Panc1 (cell line): ENCODE measurements around the gene CYFIP2. TPM values are rescaled to one million over a fixed set of nuclear protein-coding genes. Genes with fewer than 3 reads are reported as not detected.

ENCODE experiments used
- ATAC-seq: fragments of 200-7000 bp; cut with Tn5 transposase; 2 replicates; pipeline ENCODE4 v1.9.1; 2020; ENCODE audit warnings: mild to moderate bottlenecking, moderate library complexity
- BruUV-seq: library from RNA; stranded (reverse); fragments of 400-500 nt; replicated peaks from 2 replicates; lab custom pipeline; 2021; lab: Mats Ljungman, UMichigan
- CTCF ChIA-PET: fragments of 300-600 bp; sonication (Branson Sonifier 250); formaldehyde crosslinking; loops from one replicate; lab custom pipeline; 2022; ENCODE audit warnings: antibody characterized with exemption; lab: Charles Lee
- POLR2A ChIA-PET: fragments of 300-600 bp; sonication (Branson Sonifier 250); formaldehyde crosslinking; loops from one replicate; lab custom pipeline; 2022; ENCODE audit warnings: antibody characterized with exemption; lab: Charles Lee
- DNase-seq: peaks from one replicate; pipeline ENCODE4 v3.0.0-alpha.2; 2010; ENCODE audit warnings: low read depth, low spot score
- H3K27ac ChIP-seq: 2 replicates; pipeline ENCODE4 v1.5.1; 2011; ENCODE audit warnings: mild to moderate bottlenecking, low read length, inconsistent platforms
- H3K27me3 ChIP-seq: fragments of 200-500 bp; sonication (Bioruptor generic); 2 replicates; pipeline ENCODE4 v1.6.0; 2014; ENCODE audit warnings: low read length, inconsistent platforms; ENCODE audit not compliant: control insufficient read depth, insufficient read depth
- H3K36me3 ChIP-seq: fragments of 200-500 bp; sonication (Bioruptor generic); 2 replicates; pipeline ENCODE4 v1.5.1; 2014; ENCODE audit warnings: inconsistent platforms, mild to moderate bottlenecking, low read length, moderate library complexity; ENCODE audit not compliant: control insufficient read depth, insufficient read depth
- H3K4me1 ChIP-seq: 2 replicates; pipeline ENCODE4 v1.5.1; 2011; ENCODE audit warnings: inconsistent platforms, mild to moderate bottlenecking, low read length, moderate library complexity; ENCODE audit not compliant: control insufficient read depth, insufficient read depth
- H3K4me3 ChIP-seq, 2 experiments: 2 replicates each; pipeline ENCODE4 v1.5.1; 2011 to 2012; ENCODE audit warnings: low read depth in 2 of 2, low read length in 2 of 2, mild to moderate bottlenecking in 2 of 2, inconsistent platforms in 1 of 2, moderate library complexity in 1 of 2
- H3K9me3 ChIP-seq: fragments of 200-500 bp; sonication (Bioruptor generic); 2 replicates; pipeline ENCODE4 v1.5.1; 2014; ENCODE audit warnings: low read depth, mild to moderate bottlenecking, inconsistent platforms, low read length, moderate library complexity; ENCODE audit not compliant: control insufficient read depth, insufficient read depth
- CTCF ChIP-seq: fragments of 450-650 bp; IDR thresholded peaks from 2 replicates; pipeline ENCODE4 v1.5.1; 2017; ENCODE audit warnings: mild to moderate bottlenecking
- POLR2AphosphoS5 ChIP-seq: IDR thresholded peaks from 2 replicates; pipeline ENCODE4 v1.6.1; 2012; ENCODE audit warnings: mild to moderate bottlenecking, low read depth, low read length, moderate library complexity
- SIN3A ChIP-seq: IDR thresholded peaks from 2 replicates; pipeline ENCODE4 v1.6.1; 2012; ENCODE audit warnings: low read depth, mild to moderate bottlenecking, low read length, moderate library complexity, borderline replicate concordance; ENCODE audit not compliant: insufficient read depth
- TCF7L2 ChIP-seq: IDR thresholded peaks from 2 replicates; pipeline ENCODE4 v1.6.1; 2011; ENCODE audit warnings: mild to moderate bottlenecking, low read depth, low read length, inconsistent platforms
- in situ Hi-C: cut with HindIII; loops from 2 replicates; pipeline ENCODE4 v1.10.0; 2016; ENCODE audit warnings: low sequenced_read_pairs, low pct_unique_long_range_greater_than_20kb
- intact Hi-C: fragments of 100-400 bp; cut with micrococcal nuclease; formaldehyde crosslinking; loops from one replicate; pipeline ENCODE4 v1.10.0; 2022; ENCODE audit not compliant: unreplicated experiment
- total RNA-seq: library from RNA; stranded (reverse); gene quantifications from one replicate; pipeline ENCODE4 v1.2.1, GENCODE V29; 2021; ENCODE audit not compliant: unreplicated experiment
- TF ChIP-seq, protein P1 (sequence below), 2 experiments: IDR thresholded peaks; 2 replicates each; pipeline ENCODE4 v1.6.1; 2011 to 2012; ENCODE audit warnings: low read depth in 2 of 2, control low read depth in 1 of 2, low read length in 1 of 2, mild to moderate bottlenecking in 1 of 2, moderate library complexity in 1 of 2; ENCODE audit not compliant: insufficient read depth in 1 of 2

CYFIP2 gene
- total RNA-seq, 1 experiment from 2014 or later: 0.80 TPM

DNA sequence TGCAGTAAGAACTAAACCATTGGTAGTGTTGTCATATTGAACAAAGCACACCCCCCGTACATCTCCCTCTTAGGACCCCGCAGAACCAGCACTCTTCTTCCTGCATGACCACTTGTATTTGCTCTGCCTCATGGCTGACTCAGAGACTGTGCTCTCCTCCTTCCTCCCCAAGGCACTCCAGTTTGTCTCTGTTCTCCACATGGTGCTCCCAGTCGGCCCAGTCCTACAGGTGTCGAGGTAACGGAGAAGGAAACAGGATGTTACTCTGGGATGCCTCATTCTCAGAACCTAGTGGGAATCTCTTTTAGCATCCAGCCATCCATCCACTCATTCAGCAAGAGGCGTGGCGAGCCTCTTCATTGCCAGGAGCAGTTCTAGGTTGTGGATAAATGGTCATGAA lies 97.1 kb downstream of the CYFIP2 start:
- no peak for ATAC-seq
- ChIA-PET POLR2A (no interaction called here), CTCF (no interaction called here)
- Histone ChIP-seq H3K36me3 (no peaks in the 10 kb centered on the region), H3K9me3 (no peaks in the 10 kb centered on the region), H3K27me3 (peaks cover 7% of the 10 kb centered on the region), H3K4me1 (no peaks in the 10 kb centered on the region), H3K4me3 (no peak overlapping the region), H3K27ac (no peak overlapping the region)
- DNase-seq: no peak
- in situ Hi-C loops: no loop called here
- intact Hi-C loops: no loop called here
- BruUV-seq: no TSS peak
- TF ChIP-seq, protein P1, sequence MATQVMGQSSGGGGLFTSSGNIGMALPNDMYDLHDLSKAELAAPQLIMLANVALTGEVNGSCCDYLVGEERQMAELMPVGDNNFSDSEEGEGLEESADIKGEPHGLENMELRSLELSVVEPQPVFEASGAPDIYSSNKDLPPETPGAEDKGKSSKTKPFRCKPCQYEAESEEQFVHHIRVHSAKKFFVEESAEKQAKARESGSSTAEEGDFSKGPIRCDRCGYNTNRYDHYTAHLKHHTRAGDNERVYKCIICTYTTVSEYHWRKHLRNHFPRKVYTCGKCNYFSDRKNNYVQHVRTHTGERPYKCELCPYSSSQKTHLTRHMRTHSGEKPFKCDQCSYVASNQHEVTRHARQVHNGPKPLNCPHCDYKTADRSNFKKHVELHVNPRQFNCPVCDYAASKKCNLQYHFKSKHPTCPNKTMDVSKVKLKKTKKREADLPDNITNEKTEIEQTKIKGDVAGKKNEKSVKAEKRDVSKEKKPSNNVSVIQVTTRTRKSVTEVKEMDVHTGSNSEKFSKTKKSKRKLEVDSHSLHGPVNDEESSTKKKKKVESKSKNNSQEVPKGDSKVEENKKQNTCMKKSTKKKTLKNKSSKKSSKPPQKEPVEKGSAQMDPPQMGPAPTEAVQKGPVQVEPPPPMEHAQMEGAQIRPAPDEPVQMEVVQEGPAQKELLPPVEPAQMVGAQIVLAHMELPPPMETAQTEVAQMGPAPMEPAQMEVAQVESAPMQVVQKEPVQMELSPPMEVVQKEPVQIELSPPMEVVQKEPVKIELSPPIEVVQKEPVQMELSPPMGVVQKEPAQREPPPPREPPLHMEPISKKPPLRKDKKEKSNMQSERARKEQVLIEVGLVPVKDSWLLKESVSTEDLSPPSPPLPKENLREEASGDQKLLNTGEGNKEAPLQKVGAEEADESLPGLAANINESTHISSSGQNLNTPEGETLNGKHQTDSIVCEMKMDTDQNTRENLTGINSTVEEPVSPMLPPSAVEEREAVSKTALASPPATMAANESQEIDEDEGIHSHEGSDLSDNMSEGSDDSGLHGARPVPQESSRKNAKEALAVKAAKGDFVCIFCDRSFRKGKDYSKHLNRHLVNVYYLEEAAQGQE (IDR thresholded peaks at IDR 0.05; ENCODE audit: insufficient read depth in 1 of 2, low read depth in 2 of 2, low read length in 1 of 2): no peak
- TF ChIP-seq POLR2AphosphoS5 (no peak), CTCF (no peak), SIN3A (no peak), TCF7L2 (no peak)

DNA sequence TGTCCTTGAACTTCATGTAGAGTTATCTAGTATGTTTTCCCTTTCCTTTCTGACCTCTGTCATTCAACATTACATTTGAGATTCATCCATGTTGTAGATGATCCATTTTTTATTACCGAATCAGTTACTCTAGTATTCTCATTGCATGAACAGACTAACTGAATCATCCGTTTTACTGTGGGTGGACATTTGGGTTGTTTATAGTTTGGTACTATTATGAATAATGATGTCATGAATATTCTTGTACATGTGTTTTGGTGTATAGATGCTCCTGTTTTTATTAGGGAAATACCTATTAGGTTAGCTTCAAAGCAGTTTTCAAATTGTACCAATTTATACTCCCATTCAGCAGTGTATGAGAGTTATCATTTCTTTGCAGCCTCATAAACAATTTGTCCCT lies 99.8 kb downstream of the CYFIP2 start:
- CTCF ChIA-PET: no interaction called here
- Histone ChIP-seq H3K27me3 (peaks cover 7% of the 10 kb centered on the region), H3K4me3 (no peak overlapping the region), H3K4me1 (no peaks in the 10 kb centered on the region), H3K27ac (no peak overlapping the region), H3K36me3 (no peaks in the 10 kb centered on the region), H3K9me3 (no peaks in the 10 kb centered on the region)
- POLR2A ChIA-PET: no interaction called here
- in situ Hi-C loops: no loop called here
- DNase-seq (no peak), ATAC-seq (no peak)
- intact Hi-C loops: no loop called here
- no peak for TF ChIP-seq SIN3A
- no peak for TF ChIP-seq TCF7L2
- no peak for TF ChIP-seq CTCF
- TF ChIP-seq, protein P1 (IDR thresholded peaks at IDR 0.05; ENCODE audit: insufficient read depth in 1 of 2, low read depth in 2 of 2, low read length in 1 of 2): no peak
- no peak for TF ChIP-seq POLR2AphosphoS5
- no TSS peak for BruUV-seq
